Esophagus muscularis mucosa (tissue), 3 donors: ENCODE data around the gene SERPINB10.

Source experiments
- POLR2A ChIP-seq: fragments of 450-650 bp; IDR thresholded peaks from one replicate; pipeline ENCODE4 v1.6.1; 2017; ENCODE audit warnings: antibody characterized with exemption, moderate library complexity, mild to moderate bottlenecking, low read depth
- TF ChIP-seq, protein P1 (sequence below), 3 experiments: fragments of 200-600 bp in 2 of 3; fragments of 450-650 bp in 1 of 3; sonication (generic) in 2 of 3; IDR thresholded peaks; one replicate each; pipeline ENCODE4 v1.5.1; 2017 to 2019; ENCODE audit warnings: antibody characterized with exemption in 3 of 3, mild to moderate bottlenecking in 2 of 3, moderate library complexity in 1 of 3

- no peak for TF ChIP-seq POLR2A
- TF ChIP-seq, protein P1, sequence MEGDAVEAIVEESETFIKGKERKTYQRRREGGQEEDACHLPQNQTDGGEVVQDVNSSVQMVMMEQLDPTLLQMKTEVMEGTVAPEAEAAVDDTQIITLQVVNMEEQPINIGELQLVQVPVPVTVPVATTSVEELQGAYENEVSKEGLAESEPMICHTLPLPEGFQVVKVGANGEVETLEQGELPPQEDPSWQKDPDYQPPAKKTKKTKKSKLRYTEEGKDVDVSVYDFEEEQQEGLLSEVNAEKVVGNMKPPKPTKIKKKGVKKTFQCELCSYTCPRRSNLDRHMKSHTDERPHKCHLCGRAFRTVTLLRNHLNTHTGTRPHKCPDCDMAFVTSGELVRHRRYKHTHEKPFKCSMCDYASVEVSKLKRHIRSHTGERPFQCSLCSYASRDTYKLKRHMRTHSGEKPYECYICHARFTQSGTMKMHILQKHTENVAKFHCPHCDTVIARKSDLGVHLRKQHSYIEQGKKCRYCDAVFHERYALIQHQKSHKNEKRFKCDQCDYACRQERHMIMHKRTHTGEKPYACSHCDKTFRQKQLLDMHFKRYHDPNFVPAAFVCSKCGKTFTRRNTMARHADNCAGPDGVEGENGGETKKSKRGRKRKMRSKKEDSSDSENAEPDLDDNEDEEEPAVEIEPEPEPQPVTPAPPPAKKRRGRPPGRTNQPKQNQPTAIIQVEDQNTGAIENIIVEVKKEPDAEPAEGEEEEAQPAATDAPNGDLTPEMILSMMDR (IDR thresholded peaks at IDR 0.05), result no peak
These were observed 17.4 kb upstream of the SERPINB10 start for GRCh38 chr18:63890237-63890949.
